ENCODE data around the gene HOOK1. TPM values are rescaled to one million over a fixed set of nuclear protein-coding genes. Genes with fewer than 3 reads are reported as not detected.
A peak's percentile ranks its signal among the peaks of the same experiment; 100 is the strongest.

Gene HOOK1
- total RNA-seq, 2 donors from 2014 or later = 17.1 to 20.5 TPM

DNA sequence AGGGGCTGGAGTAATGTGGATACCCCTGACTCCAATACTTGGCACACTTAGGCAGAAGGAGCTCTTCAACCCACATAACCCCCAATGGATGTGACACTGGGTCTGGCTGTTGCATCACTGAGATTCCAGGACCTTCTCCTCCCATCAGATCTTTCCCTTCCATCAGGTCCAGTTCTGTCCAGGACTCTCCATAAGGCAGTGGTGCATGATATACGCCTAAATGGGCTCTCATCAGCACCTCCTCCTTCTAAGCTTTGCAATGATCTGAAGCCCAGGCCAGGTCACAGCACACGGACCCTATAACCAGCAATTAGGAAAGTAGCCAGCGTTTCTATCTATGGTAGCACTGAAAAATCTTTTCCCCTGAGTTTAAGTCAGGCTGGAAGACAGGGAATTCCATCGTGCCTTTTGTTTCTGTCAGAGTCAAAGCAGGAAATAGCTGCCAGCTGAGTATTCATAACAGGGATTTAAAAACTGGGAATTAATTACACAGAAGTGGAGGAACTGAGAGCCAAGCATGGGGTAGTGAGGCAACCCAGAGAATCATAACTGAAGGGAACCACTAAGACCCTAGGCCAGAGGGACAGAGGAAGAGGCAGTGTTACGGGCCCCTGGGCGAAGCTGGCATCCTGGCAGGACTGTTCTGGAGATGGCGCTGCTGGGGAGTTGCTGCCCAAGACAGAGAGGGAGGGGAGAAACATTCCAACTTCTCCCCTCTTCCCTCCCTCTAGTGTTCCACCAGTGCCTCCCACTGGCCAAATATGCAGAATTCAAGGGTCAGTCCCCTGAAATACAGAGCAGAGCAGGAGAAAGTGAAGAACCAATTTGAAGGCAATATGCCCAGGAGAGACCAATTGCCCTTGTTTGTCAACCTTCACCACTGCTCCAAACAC, 37.5 kb upstream of the HOOK1 start:
- Histone ChIP-seq H3K4me3 (no peak overlapping the region), H3K4me1 (peaks cover 1% of the 10 kb centered on the region), H3K36me3 (replicated peaks in 1 of 2; ENCODE audit: insufficient read depth in 1 of 2, low read depth in 2 of 2) (no peaks in the 10 kb centered on the region), H3K27ac (no peak overlapping the region), H3K9me3 (no peaks in the 10 kb centered on the region), H3K27me3 (no peaks in the 10 kb centered on the region)
- TF ChIP-seq, protein P1, sequence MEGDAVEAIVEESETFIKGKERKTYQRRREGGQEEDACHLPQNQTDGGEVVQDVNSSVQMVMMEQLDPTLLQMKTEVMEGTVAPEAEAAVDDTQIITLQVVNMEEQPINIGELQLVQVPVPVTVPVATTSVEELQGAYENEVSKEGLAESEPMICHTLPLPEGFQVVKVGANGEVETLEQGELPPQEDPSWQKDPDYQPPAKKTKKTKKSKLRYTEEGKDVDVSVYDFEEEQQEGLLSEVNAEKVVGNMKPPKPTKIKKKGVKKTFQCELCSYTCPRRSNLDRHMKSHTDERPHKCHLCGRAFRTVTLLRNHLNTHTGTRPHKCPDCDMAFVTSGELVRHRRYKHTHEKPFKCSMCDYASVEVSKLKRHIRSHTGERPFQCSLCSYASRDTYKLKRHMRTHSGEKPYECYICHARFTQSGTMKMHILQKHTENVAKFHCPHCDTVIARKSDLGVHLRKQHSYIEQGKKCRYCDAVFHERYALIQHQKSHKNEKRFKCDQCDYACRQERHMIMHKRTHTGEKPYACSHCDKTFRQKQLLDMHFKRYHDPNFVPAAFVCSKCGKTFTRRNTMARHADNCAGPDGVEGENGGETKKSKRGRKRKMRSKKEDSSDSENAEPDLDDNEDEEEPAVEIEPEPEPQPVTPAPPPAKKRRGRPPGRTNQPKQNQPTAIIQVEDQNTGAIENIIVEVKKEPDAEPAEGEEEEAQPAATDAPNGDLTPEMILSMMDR (IDR thresholded peaks at IDR 0.05) = no peak
- TF ChIP-seq POLR2A (IDR thresholded peaks at IDR 0.05) = no peak
- ATAC-seq (no peak), DNase-seq (no peak)
- intact Hi-C loops (cut with DNase I) = no loop called here
- WGBS, 2 donors = 76% methylated on average over 7 of the region's 7 CpGs

DNA sequence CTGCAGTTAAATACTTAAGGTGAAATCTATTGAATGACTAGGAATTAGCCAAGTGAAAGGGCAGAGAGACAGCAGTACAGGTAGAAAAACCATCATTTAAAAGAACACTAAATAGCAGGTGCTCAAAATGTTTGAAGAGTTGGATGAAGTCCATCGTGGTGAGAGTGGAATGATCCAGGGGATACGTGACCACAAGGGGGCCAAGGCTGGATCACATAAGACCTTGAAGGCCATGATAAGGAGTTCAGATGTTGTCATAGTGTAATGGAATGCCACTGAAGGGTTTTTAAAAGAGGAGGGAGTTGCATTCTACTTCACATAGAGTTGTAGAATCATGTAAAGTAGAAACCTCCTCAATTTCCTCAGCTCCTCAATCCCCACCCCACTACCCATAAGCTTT, 34.8 kb upstream of the HOOK1 start:
- Histone ChIP-seq H3K9me3 (no peaks in the 10 kb centered on the region), H3K36me3 (replicated peaks in 1 of 2; ENCODE audit: insufficient read depth in 1 of 2, low read depth in 2 of 2) (no peaks in the 10 kb centered on the region), H3K27me3 (no peaks in the 10 kb centered on the region), H3K4me1 (no peaks in the 10 kb centered on the region), H3K4me3 (no peak overlapping the region), H3K27ac (no peak overlapping the region)
- TF ChIP-seq, protein P1 (IDR thresholded peaks at IDR 0.05) = peak in 1 of 7 experiments; percentile 17
- TF ChIP-seq POLR2A (IDR thresholded peaks at IDR 0.05) = no peak
- intact Hi-C loops (cut with DNase I) = no loop called here
- DNase-seq = peak in 1 of 4 donors; percentile 31
- WGBS, 2 donors = 21 to 32% methylated on average over 2 of the region's 2 CpGs
- no peak for ATAC-seq

DNA sequence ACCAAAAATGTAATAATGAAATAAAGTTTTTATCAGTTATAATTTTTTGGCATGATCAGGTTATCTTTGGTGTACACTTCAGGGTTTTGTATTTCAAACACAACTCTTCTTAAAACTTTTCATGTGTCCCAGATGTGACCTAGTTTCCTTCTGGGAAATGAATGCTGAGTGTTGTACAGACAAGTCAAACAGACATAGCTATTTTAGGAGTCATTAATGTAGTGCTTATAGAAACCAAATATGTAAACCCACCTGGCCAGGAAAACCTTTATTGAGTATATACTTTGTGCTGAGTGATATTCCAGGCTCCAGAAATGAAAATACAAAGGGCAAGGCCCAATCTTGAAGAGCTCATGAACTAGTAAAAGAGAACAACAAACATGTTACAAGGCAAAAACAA, 25.9 kb upstream of the HOOK1 start:
- Histone ChIP-seq H3K27ac (no peak overlapping the region), H3K4me1 (no peaks in the 10 kb centered on the region), H3K27me3 (no peaks in the 10 kb centered on the region), H3K9me3 (no peaks in the 10 kb centered on the region), H3K4me3 (no peak overlapping the region), H3K36me3 (replicated peaks in 1 of 2; ENCODE audit: insufficient read depth in 1 of 2, low read depth in 2 of 2) (no peaks in the 10 kb centered on the region)
- DNase-seq = no peak
- no peak for ATAC-seq
- TF ChIP-seq, protein P1 (IDR thresholded peaks at IDR 0.05) = no peak
- no peak for TF ChIP-seq POLR2A (IDR thresholded peaks at IDR 0.05)
- intact Hi-C loops (cut with DNase I) = no loop called here

DNA sequence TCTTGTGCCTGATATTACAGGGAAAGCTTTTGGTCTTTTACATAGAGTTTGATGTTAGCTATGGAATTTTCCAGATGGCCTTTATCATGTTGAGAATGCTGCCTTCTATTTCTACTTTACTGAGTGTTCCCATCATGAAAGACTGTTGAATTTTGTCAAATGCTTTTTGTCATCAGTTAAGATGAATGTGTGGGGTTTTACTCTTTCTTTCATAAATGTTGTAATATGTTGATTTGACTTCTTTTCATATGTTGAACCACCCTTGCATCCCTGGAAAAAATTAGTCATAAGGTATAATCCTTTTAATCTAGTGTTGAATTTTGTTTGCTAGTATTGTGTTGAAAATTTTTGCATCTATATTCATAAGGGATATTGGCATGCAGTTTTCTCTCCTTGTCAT, 16.1 kb upstream of the HOOK1 start:
- Histone ChIP-seq H3K27ac (no peak overlapping the region), H3K9me3 (no peaks in the 10 kb centered on the region), H3K27me3 (no peaks in the 10 kb centered on the region), H3K4me1 (peaks cover 3% of the 10 kb centered on the region), H3K4me3 (no peak overlapping the region), H3K36me3 (replicated peaks in 1 of 2; ENCODE audit: insufficient read depth in 1 of 2, low read depth in 2 of 2) (no peaks in the 10 kb centered on the region)
- intact Hi-C loops (cut with DNase I) = no loop called here
- TF ChIP-seq POLR2A (IDR thresholded peaks at IDR 0.05) = no peak
- TF ChIP-seq, protein P1 (IDR thresholded peaks at IDR 0.05) = no peak
- no peak for ATAC-seq
- DNase-seq = no peak
